Endothelial cell of umbilical vein (primary cell): ENCODE measurements around the gene TOB2. TPM values are rescaled to one million over a fixed set of nuclear protein-coding genes. Genes with fewer than 3 reads are reported as not detected.

ENCODE experiments used
- BruUV-seq: library from RNA; stranded (reverse); fragments of 400-500 nt; replicated peaks from 2 replicates; lab custom pipeline; 2021; lab: Mats Ljungman, UMichigan
- CTCF ChIA-PET: fragments of 300-600, 350-600 bp; sonication (Branson Sonifier 250); formaldehyde crosslinking; loops from one replicate; lab custom pipeline; 2021; ENCODE audit warnings: antibody characterized with exemption, inconsistent platforms; lab: Charles Lee
- POLR2A ChIA-PET: fragments of 300-600, 350-600 bp; sonication (Branson Sonifier 250); formaldehyde crosslinking; loops from one replicate; lab custom pipeline; 2021; ENCODE audit warnings: antibody characterized with exemption, inconsistent platforms; lab: Charles Lee
- DNase-seq: peaks from one replicate; pipeline ENCODE4 v3.0.0-alpha.2; 2011; ENCODE audit warnings: low read depth, low spot score
- FAIRE-seq: peaks from 2 replicates; lab custom pipeline; 2011; peaks lifted over from hg19 to GRCh38; lab: Jason Lieb, UNC
- H2AFZ ChIP-seq: 2 replicates; pipeline ENCODE4 v1.6.0; 2012; ENCODE audit warnings: low read depth, low read length, control low read depth, inconsistent platforms
- H3K27ac ChIP-seq: 2 replicates; pipeline ENCODE4 v1.5.1; 2011; ENCODE audit warnings: low read depth, mild to moderate bottlenecking, control low read depth, low read length, moderate library complexity; ENCODE audit not compliant: insufficient read depth
- H3K27me3 ChIP-seq, 2 experiments: 2 replicates each; pipeline versions ENCODE4 v1.6.0 to v1.6.1; 2011; ENCODE audit warnings: low read length in 2 of 2, mixed read lengths in 1 of 2; ENCODE audit not compliant: control insufficient read depth in 2 of 2, insufficient read depth in 2 of 2
- H3K36me3 ChIP-seq, 2 experiments: 2 replicates in 1 of 2; 3 replicates in 1 of 2; pipeline ENCODE4 v1.5.1; 2011; ENCODE audit warnings: low read length in 2 of 2, mild to moderate bottlenecking in 1 of 2, moderate library complexity in 1 of 2; ENCODE audit not compliant: control insufficient read depth in 2 of 2, insufficient read depth in 2 of 2; ENCODE audit errors: extremely low read depth in 1 of 2
- H3K4me1 ChIP-seq: 3 replicates; pipeline ENCODE4 v1.5.1; 2011; ENCODE audit warnings: mild to moderate bottlenecking, low read length; ENCODE audit not compliant: control insufficient read depth, insufficient read depth; ENCODE audit errors: extremely low read depth
- H3K4me2 ChIP-seq: 2 replicates; pipeline ENCODE4 v1.6.1; 2011; ENCODE audit warnings: low read length, control low read depth, mixed read lengths; ENCODE audit not compliant: insufficient read depth
- H3K4me3 ChIP-seq, 3 experiments: fragments of 200-600 bp in 1 of 3; sonication (generic), shearing (Covaris generic) in 1 of 3; replicated peaks in 1 of 3; 2 replicates each; pipeline ENCODE4 v1.5.1; 2011 to 2016; ENCODE audit warnings: control low read depth in 3 of 3, low read length in 3 of 3, mild to moderate bottlenecking in 2 of 3, inconsistent platforms in 1 of 3, low read depth in 1 of 3, moderate library complexity in 1 of 3; ENCODE audit not compliant: insufficient read depth in 1 of 3
- H3K79me2 ChIP-seq: 2 replicates; pipeline ENCODE4 v1.6.0; 2012; ENCODE audit warnings: low read length, inconsistent platforms; ENCODE audit not compliant: control insufficient read depth, insufficient read depth
- H3K9ac ChIP-seq: replicated peaks from 2 replicates; pipeline ENCODE3; 2011; ENCODE audit warnings: low read length, control low read depth; ENCODE audit not compliant: insufficient read depth; ENCODE audit errors: extremely low read depth
- H3K9me1 ChIP-seq: replicated peaks from 3 replicates; pipeline ENCODE4 v1.6.0; 2011; ENCODE audit warnings: mild to moderate bottlenecking, low read length; ENCODE audit not compliant: control insufficient read depth, insufficient read depth; ENCODE audit errors: extremely low read depth
- H3K9me3 ChIP-seq: replicated peaks from 2 replicates; pipeline ENCODE4 v1.5.1; 2012; ENCODE audit warnings: low read length, inconsistent platforms; ENCODE audit not compliant: control insufficient read depth, insufficient read depth
- H4K20me1 ChIP-seq: replicated peaks from 2 replicates; pipeline ENCODE3; 2011; ENCODE audit warnings: mild to moderate bottlenecking, low read length; ENCODE audit not compliant: control insufficient read depth, insufficient read depth; ENCODE audit errors: extremely low read depth
- CTCF ChIP-seq, 2 donors: IDR thresholded peaks; 1 replicate in 1 of 2; 2 replicates in 1 of 2; pipeline ENCODE4 v1.5.1; 2011; ENCODE audit warnings: low read length in 2 of 2, mild to moderate bottlenecking in 2 of 2, moderate library complexity in 2 of 2, control low read depth in 1 of 2, inconsistent platforms in 1 of 2, low read depth in 1 of 2; ENCODE audit not compliant: insufficient read depth in 1 of 2; ENCODE audit errors: extremely low read depth in 1 of 2
- EZH2 ChIP-seq: IDR thresholded peaks from 2 replicates; pipeline ENCODE4 v1.6.1; 2012; ENCODE audit warnings: borderline replicate concordance, low read depth, mild to moderate bottlenecking, moderate library complexity, low read length, inconsistent platforms; ENCODE audit not compliant: severe bottlenecking
- FOS ChIP-seq: IDR thresholded peaks from 2 replicates; pipeline ENCODE4 v1.6.1; 2011; ENCODE audit warnings: mild to moderate bottlenecking, low read length, moderate library complexity, borderline replicate concordance; ENCODE audit not compliant: insufficient read depth
- GATA2 ChIP-seq: IDR thresholded peaks from 2 replicates; pipeline ENCODE4 v1.7.0; 2011; ENCODE audit warnings: low read depth, mild to moderate bottlenecking, moderate library complexity, mixed read lengths, low read length; ENCODE audit not compliant: insufficient read length, insufficient read depth
- JUN ChIP-seq: IDR thresholded peaks from 2 replicates; pipeline ENCODE4 v1.6.1; 2011; ENCODE audit warnings: borderline replicate concordance, low read depth; ENCODE audit not compliant: insufficient read length, insufficient read depth
- MAX ChIP-seq: IDR thresholded peaks from 2 replicates; pipeline ENCODE4 v1.6.1; 2011; ENCODE audit not compliant: insufficient read depth, insufficient read length
- MYC ChIP-seq: IDR thresholded peaks from one replicate; pipeline ENCODE4 v1.6.1; 2011; ENCODE audit warnings: mild to moderate bottlenecking, low read depth, low read length
- POLR2AphosphoS5 ChIP-seq: IDR thresholded peaks from 2 replicates; pipeline ENCODE4 v1.6.1; 2012; ENCODE audit warnings: low read depth, mild to moderate bottlenecking, control low read depth, low read length, moderate library complexity; ENCODE audit not compliant: insufficient read depth
- dilution Hi-C: fragments of 300-500 bp; cut with MboI; formaldehyde crosslinking; loops from one replicate; pipeline ENCODE4 v1.15.0; 2019; ENCODE audit warnings: low sequenced_read_pairs; ENCODE audit not compliant: extremely low pct_ligation_motif_present
- intact Hi-C: fragments of 100-400 bp; cut with micrococcal nuclease; formaldehyde crosslinking; loops from one replicate; pipeline ENCODE4 v1.10.0; 2022
- polyA plus RNA-seq, 4 experiments: library from polyadenylated mRNA; depleted of rRNA in 3 of 4; stranded (reverse) in 3 of 4; unstranded in 1 of 4; fragments of >200 nt; gene quantifications; 2 replicates each; pipeline versions ENCODE4 v1.2.1 to v1.2.3, GENCODE V29; 2011 to 2012; ENCODE audit warnings: missing spikeins in 1 of 4
- total RNA-seq: library from RNA; stranded (reverse); gene quantifications from 2 replicates; pipeline ENCODE4 v1.2.3, GENCODE V29; 2021

TOB2 gene
- total and polyA plus RNA-seq, 2 donors (not counting 3 experiments of a cell fraction or from before 2014, with no cell fraction given), result 21.7 to 44.7 TPM

GRCh38 chr22:41411021-41411851 lies 35.4 kb downstream of the TOB2 start:
- Histone ChIP-seq H3K4me2 (no peak overlapping the region), H3K9me3 (no peaks in the 10 kb centered on the region), H4K20me1 (no peaks in the 10 kb centered on the region), H3K4me3 (no peak overlapping the region), H3K27ac (no peak overlapping the region), H3K36me3 (no peaks in the 10 kb centered on the region), H2AFZ (no peak overlapping the region), H3K27me3 (no peaks in the 10 kb centered on the region), H3K9me1 (no peaks in the 10 kb centered on the region), H3K79me2 (peaks cover 8% of the 10 kb centered on the region), H3K9ac (no peak overlapping the region), H3K4me1 (peaks cover 10% of the 10 kb centered on the region)
- BruUV-seq, result no TSS peak
- intact Hi-C loops (no loop called here), dilution Hi-C loops (no loop called here)
- no peak for FAIRE-seq
- TF ChIP-seq MAX, result no peak
- no peak for TF ChIP-seq POLR2AphosphoS5
- no peak for TF ChIP-seq FOS
- TF ChIP-seq GATA2, result no peak
- TF ChIP-seq EZH2, result no peak
- TF ChIP-seq JUN, result no peak
- TF ChIP-seq MYC, result no peak
- no peak for TF ChIP-seq CTCF (IDR thresholded peaks at IDR 0.05; ENCODE audit: extremely low read depth in 1 of 2, insufficient read depth in 1 of 2, low read depth in 1 of 2, low read length in 2 of 2)
- DNase-seq, result no peak
- POLR2A ChIA-PET, result no interaction called here
- CTCF ChIA-PET, result interaction anchor here (0.6 to 2.0 kb wide), 3 partner anchors 9 to 84 kb away, joined by 3 to 7 read pairs (median 3); partner anchors contain the start of gene TOB2
